GM18907 (cell line): ENCODE results near the gene SBF1.
"Not testable (repeated sequence)": the region's sequence is repeated elsewhere in the genome, so short reads cannot be mapped to it uniquely, and the experiment has no call there.

Experiments used
- ATAC-seq: cut with Tn5 transposase; IDR thresholded peaks from one replicate; pipeline ENCODE4 v1.9.1; 2021; ENCODE audit warnings: mild to moderate bottlenecking, moderate library complexity; ENCODE audit not compliant: unreplicated experiment

SBF1 gene

DNA sequence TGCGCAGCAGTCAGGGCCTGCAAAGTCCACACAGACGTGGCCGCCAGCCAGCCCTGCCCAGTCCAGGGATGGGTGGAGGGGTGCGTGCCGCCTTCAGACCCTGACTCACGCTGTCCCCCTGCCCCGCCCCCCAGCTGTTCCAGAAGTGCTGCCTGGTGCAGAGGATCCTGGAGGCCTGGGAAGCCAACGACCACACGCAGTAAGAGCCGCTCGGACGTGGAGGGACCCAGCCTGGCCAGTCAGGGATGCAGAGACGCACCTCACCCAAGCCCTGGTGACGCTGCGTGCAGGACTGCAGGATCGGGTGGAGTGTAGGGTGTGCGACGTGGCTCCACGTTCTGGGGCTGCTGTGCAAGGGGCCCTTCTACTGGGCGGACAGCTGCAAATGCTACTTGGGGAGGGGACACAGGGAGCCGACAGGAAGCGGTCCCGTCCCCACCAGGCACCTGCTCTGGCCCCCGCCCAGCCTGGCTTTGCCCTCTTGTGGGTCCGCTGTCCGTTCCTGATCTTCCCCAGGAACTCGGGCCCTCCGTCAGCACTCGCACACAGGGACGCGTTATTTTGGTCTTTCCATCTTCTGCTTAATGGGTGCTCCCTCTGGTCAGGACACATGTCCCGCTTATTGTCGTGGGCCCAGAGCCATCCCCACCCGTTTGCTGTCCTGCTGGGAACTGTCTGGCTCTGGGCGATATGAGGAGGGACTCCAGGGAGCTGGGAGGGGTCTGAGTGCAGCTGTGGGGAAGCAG lies 42.5 kb downstream of the SBF1 start:
- ATAC-seq: no peak

DNA sequence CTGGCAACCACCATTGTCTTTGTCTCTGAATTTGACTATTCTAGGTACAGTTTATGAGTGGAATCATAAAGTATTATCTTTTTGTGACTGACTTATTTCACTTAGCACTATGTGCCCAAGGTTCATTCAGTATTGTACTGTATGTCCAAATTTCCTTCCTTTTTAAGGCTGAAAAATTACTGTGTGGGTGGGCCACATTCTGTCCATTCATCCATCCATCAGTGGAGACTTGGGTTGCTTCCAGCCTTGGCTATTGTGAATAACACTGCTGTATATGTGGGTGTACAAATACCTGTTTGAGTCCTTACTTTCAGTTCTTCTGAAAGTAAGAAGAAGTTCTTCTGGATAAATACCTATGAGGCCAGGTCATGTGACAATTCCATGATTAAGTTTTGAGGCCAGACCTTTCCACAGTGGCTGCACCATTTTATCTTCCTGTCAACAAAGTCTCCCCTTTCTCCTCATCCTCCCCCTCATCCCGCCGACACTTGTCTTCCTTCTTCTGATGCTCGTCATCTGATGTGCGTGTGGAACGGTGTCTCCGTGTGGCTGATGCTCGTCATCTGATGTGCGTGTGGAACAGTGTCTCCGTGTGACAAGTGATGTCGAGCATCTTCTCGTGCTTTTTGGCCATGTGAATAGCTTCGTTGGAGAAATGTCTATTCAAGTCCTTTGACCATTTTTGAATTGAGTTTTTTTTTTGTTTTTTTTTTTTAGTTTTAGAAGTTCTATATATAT lies 49.5 kb downstream of the SBF1 start:
- ATAC-seq: no peak

DNA sequence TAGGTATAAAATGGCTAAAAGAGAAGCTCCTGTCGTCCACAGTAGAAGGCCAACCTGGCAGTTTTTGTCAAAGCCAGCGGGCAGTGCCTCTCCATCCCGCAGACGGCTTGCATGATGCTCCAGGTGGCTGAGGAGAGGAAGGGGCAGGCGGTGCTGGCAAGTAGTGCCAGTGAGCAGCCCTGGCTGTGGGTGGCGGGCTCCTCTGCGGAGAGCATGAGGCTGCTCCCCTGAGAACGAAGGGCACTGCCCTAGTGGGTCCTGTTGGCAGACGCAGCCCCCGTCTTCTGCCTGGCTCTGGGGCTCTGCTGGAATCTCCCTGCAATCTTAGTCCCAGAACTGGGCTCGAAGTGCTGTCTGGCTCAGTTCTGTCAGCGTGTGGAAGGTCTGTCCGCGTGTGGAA lies 50.9 kb downstream of the SBF1 start:
- no peak for ATAC-seq

DNA sequence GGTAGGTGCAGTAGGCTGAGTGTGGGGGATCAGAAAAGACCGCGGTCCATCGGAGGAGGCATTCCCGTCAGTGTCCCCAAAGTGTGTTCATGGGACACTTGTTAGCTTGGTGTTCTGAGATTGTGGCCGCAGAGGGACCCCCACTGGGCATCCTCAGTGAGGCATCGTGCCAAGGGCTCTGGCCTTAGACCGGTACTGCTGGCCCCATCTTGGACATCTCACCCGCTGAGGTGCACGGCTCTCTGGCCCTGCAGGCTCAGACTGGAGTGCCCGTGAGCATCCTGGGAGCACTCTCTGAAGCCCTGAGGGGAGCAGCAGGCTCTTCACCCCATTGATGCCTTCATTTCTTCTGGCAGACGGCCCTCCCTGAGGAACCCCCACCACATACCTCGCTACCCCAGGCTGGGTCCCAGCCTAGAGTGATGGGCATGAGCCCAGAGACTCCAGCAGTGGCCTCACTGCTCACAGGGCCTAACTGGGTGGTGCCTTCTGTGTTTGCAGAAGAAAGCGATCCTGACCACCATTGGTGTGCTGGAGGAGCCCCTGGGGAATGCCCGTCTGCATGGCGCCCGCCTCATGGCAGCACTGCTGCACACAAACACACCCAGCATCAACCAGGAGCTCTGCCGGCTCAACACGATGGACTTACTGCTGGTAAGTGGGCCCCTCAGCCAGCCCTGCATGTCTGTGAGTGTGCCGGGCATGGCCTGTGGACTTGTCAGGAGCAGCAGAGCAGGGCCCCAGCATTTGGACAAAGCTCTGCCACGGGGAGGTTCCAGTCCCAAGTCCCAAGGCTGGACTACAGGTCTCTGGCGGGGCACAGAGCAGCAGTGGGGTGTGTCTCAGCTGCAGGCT lies 51.6 kb downstream of the SBF1 start:
- no peak for ATAC-seq

DNA sequence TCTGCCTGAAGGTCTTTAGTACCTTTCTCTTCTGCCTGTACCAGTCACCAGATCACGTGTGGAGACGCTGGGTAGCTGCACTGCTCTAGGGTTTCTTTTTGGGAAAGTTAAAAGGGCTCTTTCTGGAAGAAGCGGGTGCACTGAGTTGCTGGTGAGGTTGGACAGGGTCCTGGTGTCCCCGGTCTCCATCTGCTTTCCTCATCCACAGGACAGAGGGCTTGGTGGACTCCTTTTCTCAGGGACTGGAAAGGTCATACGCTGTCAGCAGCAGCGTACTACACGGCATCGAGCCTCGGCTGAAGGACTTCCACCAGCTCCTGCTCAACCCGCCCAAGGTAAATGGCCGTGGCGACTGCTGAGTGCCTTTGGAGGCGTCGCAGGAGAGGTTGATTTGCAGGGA lies 52.8 kb downstream of the SBF1 start:
- ATAC-seq: no peak

DNA sequence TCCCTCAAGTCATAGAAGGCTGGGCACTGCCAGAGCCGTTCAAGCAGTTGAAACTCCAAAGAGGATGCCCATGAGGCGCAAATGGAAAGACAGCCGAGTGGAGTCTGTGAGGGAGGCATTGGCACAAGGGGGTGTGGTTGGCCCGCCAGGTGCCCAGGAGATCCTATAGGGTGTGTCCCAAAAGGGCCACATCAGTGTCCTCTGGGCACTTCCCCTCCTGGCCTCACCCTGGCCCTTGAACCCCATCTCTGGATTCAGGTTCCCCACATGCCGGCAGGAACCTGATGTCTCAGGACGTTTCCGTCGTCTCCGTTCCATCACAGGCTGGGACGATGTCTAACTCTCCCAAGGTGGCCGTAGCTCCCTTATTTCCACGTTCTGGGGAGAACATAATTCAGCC lies 54.3 kb downstream of the SBF1 start:
- no peak for ATAC-seq

DNA sequence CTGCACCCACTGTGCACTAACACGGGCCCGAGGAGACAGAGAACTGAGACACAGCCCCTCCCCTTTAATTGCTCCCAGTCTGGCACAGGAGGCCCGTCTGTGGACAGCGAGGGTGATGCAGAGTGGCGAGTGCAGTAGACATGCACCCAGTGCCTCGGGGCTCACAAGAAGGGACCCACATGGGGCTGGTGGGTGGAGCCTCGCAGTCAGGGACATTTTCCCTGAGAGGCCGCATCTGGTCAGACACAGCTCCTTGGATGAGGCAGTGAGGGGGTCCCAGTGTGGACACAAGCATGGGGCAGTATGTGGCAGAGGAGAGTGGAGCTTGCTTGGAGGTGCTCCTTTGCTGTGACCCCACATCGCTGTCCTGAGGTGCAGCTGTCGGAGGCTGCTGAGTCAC lies 54.8 kb downstream of the SBF1 start:
- no peak for ATAC-seq

DNA sequence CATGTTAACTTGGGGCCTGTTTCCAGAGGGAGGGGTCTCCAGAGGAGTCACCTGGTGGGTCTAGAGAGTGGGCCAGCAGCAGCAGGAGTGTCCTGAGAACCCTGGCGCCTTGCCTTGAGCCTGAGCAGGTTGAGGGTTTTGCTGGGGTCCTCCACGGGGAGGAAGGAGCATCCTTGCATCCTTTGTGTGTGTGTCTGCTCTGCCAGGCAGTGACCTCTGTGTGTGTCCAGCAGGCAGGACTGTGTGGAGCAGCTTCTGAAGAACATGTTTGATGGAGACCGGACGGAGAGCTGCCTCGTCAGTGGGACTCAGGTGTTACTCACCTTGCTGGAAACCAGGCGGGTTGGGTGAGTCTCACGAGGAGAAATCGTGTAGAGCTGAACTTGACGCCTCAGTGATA lies 55.7 kb downstream of the SBF1 start:
- ATAC-seq: no peak

DNA sequence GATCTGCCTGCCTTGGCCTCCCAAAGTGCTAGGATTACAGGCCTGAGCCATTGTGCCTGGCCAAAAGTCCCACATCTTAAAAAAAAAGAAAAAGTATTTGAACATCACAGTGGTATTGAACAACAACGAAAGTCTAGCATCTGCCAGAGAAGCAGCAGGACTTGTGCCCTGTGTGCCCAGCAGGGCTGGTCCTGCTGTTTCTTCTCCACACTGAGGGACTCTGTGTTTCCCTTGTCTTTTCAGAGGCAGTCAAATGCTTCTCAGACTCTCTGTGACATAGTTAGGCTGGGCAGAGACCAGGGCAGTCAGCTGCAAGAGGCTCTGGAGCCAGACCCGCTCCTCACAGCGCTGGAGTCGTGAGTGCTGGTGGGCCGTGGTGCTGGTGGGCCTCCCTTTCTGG lies 56.2 kb downstream of the SBF1 start:
- ATAC-seq: no peak

DNA sequence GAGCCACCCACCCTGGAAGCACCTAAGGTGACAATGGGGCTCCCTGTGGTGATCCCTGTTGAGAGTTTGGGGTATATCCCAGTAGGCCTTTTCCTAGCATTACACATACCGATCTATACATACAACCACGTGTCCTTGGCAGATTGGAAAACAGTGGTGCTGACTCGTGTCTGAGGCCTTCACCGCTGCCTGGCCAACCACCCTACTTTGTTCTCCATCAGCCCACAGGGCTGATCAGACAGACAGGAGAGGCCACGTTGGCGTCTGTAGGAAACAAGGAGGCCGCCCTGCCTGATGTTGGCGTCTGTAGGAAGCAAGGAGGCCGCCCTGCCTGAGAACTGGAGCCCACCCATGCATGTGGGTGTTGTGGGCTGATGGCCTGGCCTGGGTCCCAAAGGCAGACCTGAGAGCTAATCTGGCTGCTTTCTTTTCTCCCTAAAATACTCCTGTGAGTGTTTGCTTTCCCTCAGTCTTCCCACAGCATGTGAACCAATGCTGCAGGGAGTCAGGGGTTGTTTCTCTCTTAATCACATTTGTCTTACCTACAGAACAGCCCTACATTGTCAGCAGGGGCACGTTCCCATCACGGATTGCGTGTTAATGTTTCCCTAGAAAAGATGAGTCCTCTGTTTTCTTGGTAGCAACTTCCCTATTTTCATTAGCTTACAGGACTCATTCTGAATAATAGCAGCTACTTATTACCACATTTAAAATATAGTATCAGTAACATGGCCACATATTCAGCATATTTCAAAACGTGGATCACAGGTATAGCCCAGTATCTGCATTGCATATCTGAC lies 57.2 kb downstream of the SBF1 start:
- no peak for ATAC-seq

DNA sequence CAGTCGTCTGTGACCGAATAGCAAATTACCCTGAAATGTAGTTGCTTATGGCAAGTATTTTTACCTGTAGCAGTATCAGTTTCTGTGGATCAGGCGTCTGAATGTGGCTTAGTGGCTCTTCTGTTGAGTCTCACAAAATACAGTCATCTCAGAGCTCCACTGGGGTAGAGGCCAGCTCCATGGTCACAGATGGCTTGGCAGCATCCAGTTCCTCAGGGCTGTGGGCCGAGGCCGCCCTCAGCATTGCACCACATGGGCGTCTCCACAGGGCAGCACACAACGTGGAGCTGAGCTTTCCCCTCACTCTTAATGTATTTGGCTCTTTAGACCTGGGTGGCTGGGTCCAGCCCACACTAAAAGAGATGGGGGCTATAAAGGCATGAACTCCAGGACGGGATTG lies 57.8 kb downstream of the SBF1 start:
- ATAC-seq: no peak

DNA sequence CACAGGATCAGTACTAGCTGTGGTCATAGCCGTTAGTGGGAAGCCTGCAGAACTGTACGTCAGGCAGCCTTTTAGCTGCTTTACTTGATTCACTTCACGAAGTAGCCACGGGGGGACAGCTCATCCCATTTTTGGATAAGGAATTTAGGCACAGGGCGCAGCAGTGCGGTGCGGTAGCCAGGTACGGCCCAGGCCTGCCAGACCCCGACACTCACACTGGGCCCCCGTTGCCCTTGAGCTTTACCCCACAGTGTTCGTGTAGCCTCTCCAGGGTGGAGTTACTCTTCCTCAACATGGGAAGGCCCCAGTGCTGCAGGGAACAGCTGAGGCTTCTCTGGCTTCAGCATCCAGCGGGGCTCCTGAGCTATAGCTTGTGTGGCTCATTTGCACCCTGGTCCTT lies 59.4 kb downstream of the SBF1 start:
- no peak for ATAC-seq

DNA sequence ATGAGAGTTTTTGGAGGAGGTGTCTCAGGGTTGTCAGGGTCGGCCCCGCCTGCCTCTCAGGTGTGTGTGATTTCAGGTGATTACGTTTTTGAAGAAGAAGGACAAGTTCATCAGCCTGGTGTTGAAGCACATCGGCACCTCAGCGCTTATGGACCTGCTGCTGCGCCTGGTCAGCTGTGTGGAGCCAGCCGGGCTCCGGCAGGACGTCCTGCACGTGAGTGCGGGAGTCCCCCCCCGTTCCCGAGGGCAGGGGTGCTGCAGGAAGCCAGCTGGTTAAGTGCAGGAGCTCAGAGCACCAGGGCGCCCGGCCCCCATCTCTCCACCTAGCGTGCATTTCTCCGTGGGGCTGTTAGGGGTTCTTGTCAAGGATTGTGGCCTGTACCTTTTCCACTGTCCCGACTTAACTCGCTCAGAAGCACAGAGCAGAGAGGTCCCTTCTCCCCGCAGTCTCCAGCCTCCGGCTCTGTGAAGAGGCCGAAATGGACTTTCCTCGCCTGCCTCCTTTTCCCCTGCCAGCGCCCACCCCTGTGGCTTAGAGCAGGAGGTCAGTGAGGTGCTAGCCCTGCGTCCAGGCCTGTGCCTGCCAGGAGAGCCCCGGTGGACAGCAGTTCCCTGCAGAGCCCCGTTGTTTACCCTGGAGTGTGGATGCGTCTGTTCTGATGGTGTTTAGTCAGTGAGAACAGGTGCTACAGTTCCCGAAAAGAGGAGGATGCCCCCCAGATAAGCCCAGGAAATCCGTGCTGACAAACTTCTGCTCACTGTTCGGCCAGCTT lies 60.2 kb downstream of the SBF1 start:
- ATAC-seq: no peak

DNA sequence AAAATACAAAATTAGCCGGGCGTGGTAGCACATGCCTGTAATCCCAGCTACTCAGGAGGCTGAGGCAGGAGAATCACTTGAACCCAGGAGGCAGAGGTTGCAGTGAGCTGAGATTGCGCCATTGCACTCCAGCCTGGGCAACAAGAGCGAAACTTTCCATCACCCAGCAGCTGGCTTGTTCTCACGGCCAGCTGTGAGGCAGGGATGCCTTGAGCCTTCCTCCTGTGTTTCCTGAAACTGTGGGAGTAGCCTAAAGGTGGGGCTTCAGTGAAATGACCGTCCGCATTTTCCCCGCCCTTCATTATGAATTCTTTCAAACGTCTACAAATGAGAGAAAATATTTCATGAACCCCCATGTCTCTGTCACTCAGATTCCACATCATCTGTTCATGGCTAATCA lies 65.9 kb downstream of the SBF1 start:
- not testable (repeated sequence) for ATAC-seq

DNA sequence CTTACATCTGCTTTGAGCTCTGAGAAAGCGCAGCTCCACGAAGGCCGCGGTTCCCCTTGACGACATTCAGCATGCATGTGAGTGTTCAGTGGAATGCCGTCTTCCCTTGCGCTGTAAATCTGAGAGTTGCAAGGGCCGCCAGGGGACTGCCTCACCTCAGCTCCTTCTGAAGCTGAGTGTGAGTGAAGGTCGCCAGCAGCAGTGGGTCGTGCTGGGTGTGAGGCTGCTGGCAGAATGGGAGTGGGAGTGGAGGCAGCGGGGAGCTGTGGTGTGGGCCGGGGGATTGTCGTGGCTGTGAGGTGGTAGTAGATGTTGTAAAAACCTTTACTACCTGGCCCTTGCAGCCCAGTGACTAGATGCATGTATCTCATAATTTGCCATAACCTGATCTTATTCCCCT lies 66.5 kb downstream of the SBF1 start:
- ATAC-seq: no peak

DNA sequence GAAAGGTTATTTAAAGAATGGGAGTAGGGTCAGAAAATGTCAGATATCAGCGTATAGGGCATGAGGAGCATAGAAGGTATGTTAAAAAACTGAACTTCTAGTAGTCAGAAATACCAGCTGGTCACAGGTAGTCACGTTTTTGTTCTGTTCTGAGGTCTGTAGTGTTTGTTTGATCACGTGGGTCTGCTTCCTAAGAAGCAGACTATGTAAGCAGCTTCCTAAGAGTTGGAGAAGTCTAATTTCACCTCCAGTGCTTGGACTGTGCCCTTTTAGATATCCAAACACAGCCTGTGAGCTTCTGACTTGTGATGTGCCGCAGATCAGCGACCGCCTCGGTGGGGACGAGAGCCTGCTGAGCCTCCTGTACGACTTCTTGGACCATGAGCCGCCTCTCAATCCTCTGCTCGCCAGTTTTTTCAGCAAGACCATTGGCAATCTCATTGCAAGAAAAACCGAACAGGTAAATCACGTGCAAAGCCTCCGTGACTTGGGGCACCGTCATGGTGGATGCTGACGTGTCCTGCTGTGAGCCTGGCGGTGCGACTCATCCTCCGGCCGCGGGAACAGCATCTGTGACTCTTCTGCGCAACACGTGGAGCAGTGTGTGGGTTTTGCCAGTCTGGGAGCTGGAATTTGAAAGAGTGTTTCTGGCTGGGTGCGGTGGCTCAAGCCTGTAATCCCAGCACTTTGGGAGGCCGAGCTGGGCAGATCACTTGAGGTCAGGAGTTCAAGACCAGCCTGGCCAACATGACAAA lies 68.2 kb downstream of the SBF1 start:
- ATAC-seq: no peak

DNA sequence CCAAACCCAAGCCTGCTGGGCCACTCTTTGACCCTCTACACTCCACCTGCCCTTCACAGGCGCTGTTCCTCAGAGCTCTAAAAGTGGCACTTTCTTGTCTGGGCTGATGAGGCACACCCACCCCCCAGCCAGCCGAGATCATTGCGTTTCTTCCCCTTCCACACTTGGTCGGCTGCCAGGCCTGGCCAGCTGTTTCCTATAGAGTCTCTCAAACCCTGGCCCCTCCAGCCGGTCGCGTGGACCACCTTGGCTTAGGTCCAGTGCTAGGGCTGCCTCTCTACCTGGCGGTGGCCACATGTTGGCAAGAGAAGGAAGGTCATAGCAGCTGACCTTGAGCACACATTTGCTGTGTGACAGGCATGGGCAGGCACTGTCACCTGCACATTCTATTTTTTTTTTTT lies 71.1 kb downstream of the SBF1 start:
- no peak for ATAC-seq

DNA sequence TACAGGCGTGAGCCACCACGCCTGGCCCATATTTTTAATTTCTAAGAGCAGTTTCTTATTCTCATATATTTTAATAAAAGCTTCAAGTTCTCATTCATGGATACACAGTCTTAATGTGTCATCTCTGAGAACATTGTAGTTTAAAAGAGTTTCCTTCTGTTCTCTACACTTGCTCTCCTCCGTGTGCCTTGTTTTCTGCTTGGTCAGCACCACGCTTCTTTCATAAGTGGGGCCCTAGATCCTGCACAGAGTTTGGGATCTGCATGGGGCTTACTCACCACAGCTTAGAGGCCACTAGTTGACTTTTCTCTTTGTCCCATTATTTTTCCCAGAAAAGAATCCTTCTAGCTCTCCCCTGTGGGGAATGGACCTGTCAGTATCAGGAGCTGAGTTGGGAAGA lies 72.9 kb downstream of the SBF1 start:
- ATAC-seq: no peak

DNA sequence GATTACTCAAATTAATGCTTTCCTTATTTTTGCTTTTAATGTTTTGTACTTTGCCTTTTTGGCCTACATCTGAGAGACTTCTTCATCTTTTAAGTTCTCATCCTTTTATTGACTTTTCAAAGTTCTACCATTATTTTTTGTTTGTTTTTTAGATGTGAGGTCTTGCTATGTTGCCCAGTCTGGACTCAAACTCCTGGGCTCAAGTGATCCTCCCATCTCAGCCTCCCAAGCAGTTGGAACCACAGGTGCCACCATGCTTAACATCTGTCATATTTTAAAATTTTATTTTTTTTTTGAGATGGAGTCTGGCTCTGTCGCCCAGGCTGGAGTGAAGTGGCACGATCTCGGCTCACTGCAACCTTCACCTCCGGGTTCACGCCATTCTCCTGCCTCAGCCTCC lies 73.9 kb downstream of the SBF1 start:
- no peak for ATAC-seq
